SH-SY5Y (cell line): Measurements from ENCODE around the gene CAB39L.

ENCODE experiments used
- GATA2 ChIP-seq: IDR thresholded peaks from 2 replicates; pipeline ENCODE4 v1.6.1; 2011; ENCODE audit warnings: mild to moderate bottlenecking, low read depth, low read length
- GATA3 ChIP-seq: IDR thresholded peaks from 2 replicates; pipeline ENCODE4 v1.6.1; 2011; ENCODE audit warnings: low read depth, mild to moderate bottlenecking, low read length, moderate library complexity

DNA sequence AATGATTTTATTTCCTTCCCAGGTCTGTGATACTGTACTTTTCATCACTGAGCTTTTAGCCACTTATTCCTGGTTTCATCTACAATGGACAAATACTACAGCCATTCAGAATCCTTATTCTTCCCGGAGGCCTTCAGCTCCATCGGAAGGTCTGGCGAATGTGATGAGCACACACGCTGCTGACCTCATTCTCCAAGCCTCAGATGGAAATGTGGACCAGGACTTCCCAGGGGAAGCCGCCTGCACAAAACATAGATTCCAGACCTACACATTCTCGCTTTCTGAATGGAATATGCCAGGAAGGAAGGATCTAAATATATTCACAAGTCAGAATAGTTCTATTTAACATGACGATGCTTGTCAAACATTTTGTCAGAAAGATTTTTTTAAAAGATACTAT is 120.5 kb downstream of the CAB39L start:
- TF ChIP-seq GATA3 = no peak
- TF ChIP-seq GATA2 = no peak
